Astrocyte (in vitro differentiated cells and primary cell): ENCODE results near the gene ZNF407. TPM values are rescaled to one million over a fixed set of nuclear protein-coding genes. Genes with fewer than 3 reads are reported as not detected.
"Not testable (repeated sequence)": the region's sequence is repeated elsewhere in the genome, so short reads cannot be mapped to it uniquely, and the experiment has no call there.

ENCODE experiments used
- DNase-seq: peaks from one replicate; pipeline ENCODE4 v3.0.0-alpha.2; 2010; ENCODE audit warnings: low read depth
- FAIRE-seq: peaks from 2 replicates; lab custom pipeline; 2011; peaks lifted over from hg19 to GRCh38; lab: Jason Lieb, UNC
- H2AFZ ChIP-seq: 2 replicates; pipeline ENCODE4 v1.6.0; 2012; ENCODE audit warnings: low read depth, low read length, inconsistent platforms
- H3K27ac ChIP-seq: 2 replicates; pipeline ENCODE4 v1.5.1; 2011; ENCODE audit warnings: low read depth, low read length, inconsistent platforms
- H3K27me3 ChIP-seq: 2 replicates; pipeline ENCODE4 v1.6.0; 2011; ENCODE audit warnings: low read length, inconsistent platforms; ENCODE audit not compliant: insufficient read depth
- H3K36me3 ChIP-seq: 2 replicates; pipeline ENCODE4 v1.5.1; 2011; ENCODE audit warnings: low read length, inconsistent platforms; ENCODE audit not compliant: insufficient read depth
- H3K4me1 ChIP-seq: 2 replicates; pipeline ENCODE4 v1.5.1; 2011; ENCODE audit warnings: low read length, inconsistent platforms; ENCODE audit not compliant: insufficient read depth
- H3K4me2 ChIP-seq: 2 replicates; pipeline ENCODE4 v1.6.0; 2012; ENCODE audit warnings: low read length, inconsistent platforms
- H3K4me3 ChIP-seq: 2 replicates; pipeline ENCODE4 v1.5.1; 2011; ENCODE audit warnings: low read depth, mild to moderate bottlenecking, low read length, inconsistent platforms; ENCODE audit not compliant: insufficient read depth
- H3K79me2 ChIP-seq: 2 replicates; pipeline ENCODE4 v1.6.0; 2012; ENCODE audit warnings: mild to moderate bottlenecking, low read length, inconsistent platforms; ENCODE audit not compliant: insufficient read depth
- H3K9ac ChIP-seq: 2 replicates; pipeline ENCODE4 v1.6.0; 2012; ENCODE audit warnings: mild to moderate bottlenecking, low read length, inconsistent platforms
- H3K9me3 ChIP-seq: 2 replicates; pipeline ENCODE4 v1.5.1; 2012; ENCODE audit warnings: low read depth, mild to moderate bottlenecking, low read length, inconsistent platforms; ENCODE audit not compliant: insufficient read depth
- H4K20me1 ChIP-seq: 2 replicates; pipeline ENCODE4 v1.6.0; 2012; ENCODE audit warnings: low read length, inconsistent platforms; ENCODE audit not compliant: insufficient read depth
- H3K27ac Mint-ChIP-seq: one replicate; pipeline ENCODE4 v1.8.0; 2021; ENCODE audit warnings: mild to moderate bottlenecking, mixed read lengths; ENCODE audit not compliant: unreplicated experiment
- H3K27me3 Mint-ChIP-seq: one replicate; pipeline ENCODE4 v1.8.0; 2021; ENCODE audit warnings: low read depth, mixed read lengths; ENCODE audit not compliant: unreplicated experiment
- H3K36me3 Mint-ChIP-seq: one replicate; pipeline ENCODE4 v1.8.0; 2021; ENCODE audit warnings: low read depth, mixed read lengths; ENCODE audit not compliant: unreplicated experiment
- H3K4me1 Mint-ChIP-seq: one replicate; pipeline ENCODE4 v1.8.0; 2021; ENCODE audit warnings: low read depth, mixed read lengths; ENCODE audit not compliant: unreplicated experiment
- H3K4me3 Mint-ChIP-seq: one replicate; pipeline ENCODE4 v1.8.0; 2021; ENCODE audit warnings: mild to moderate bottlenecking, moderate library complexity, mixed read lengths; ENCODE audit not compliant: unreplicated experiment
- H3K9me3 Mint-ChIP-seq: one replicate; pipeline ENCODE4 v1.8.0; 2021; ENCODE audit warnings: mild to moderate bottlenecking, mixed read lengths; ENCODE audit not compliant: unreplicated experiment
- CTCF ChIP-seq: IDR thresholded peaks from 2 replicates; pipeline ENCODE4 v1.5.1; 2011; ENCODE audit warnings: low read depth, mild to moderate bottlenecking, inconsistent platforms, low read length, moderate library complexity; ENCODE audit not compliant: insufficient read depth
- EZH2 ChIP-seq: IDR thresholded peaks from 2 replicates; pipeline ENCODE4 v1.6.1; 2012; ENCODE audit warnings: mild to moderate bottlenecking, low read length, inconsistent platforms; ENCODE audit not compliant: insufficient read depth
- total RNA-seq: library from RNA; stranded (reverse); gene quantifications from 2 replicates; pipeline ENCODE4 v1.2.1, GENCODE V29; 2021

ZNF407 gene
- total RNA-seq, 1 donor from 2014 or later = 13.8 TPM

- Histone ChIP-seq H3K27ac (no peak overlapping the region), H3K27me3 (no peaks in the 10 kb centered on the region), H3K9me3 (peaks cover 8% of the 10 kb centered on the region), H3K36me3 (no peaks in the 10 kb centered on the region), H3K4me2 (no peak overlapping the region), H4K20me1 (no peaks in the 10 kb centered on the region), H3K79me2 (no peaks in the 10 kb centered on the region), H3K9ac (no peak overlapping the region), H3K4me1 (no peaks in the 10 kb centered on the region), H3K4me3 (no peak overlapping the region), H2AFZ (no peak overlapping the region)
- no peak for FAIRE-seq
- Mint-ChIP-seq H3K9me3 (peaks cover 16% of the 10 kb centered on the region), H3K27ac (no peak overlapping the region), H3K4me3 (no peak overlapping the region), H3K27me3 (peaks cover 16% of the 10 kb centered on the region), H3K36me3 (no peaks in the 10 kb centered on the region), H3K4me1 (no peaks in the 10 kb centered on the region)
- TF ChIP-seq CTCF = no peak
- no peak for TF ChIP-seq EZH2
- no peak for DNase-seq
These were observed 486.1 kb downstream of the ZNF407 start for GRCh38 chr18:75083761-75084160.

GRCh38 chr18:75085676-75086075 lies 488.0 kb downstream of the ZNF407 start:
- H3K9ac ChIP-seq, FAIRE-seq, H2AFZ ChIP-seq, H3K4me3 ChIP-seq, H3K36me3 Mint-ChIP-seq, H4K20me1 ChIP-seq, H3K27ac ChIP-seq, H3K4me1 ChIP-seq, H3K27ac Mint-ChIP-seq, H3K4me1 Mint-ChIP-seq, H3K36me3 ChIP-seq, DNase-seq, H3K4me3 Mint-ChIP-seq, H3K9me3 ChIP-seq, H3K79me2 ChIP-seq, H3K27me3 ChIP-seq, H3K4me2 ChIP-seq: not testable (repeated sequence)
- Mint-ChIP-seq H3K27me3 (peaks cover 14% of the 10 kb centered on the region), H3K9me3 (peaks cover 14% of the 10 kb centered on the region)

GRCh38 chr18:75086494-75087034 lies 488.9 kb downstream of the ZNF407 start:
- H3K9ac ChIP-seq = no peak overlapping the region
- H2AFZ ChIP-seq = no peak overlapping the region
- no peaks in the 10 kb centered on the region for H3K4me1 ChIP-seq
- DNase-seq = no peak
- Mint-ChIP-seq H3K27me3 (peaks cover 12% of the 10 kb centered on the region), H3K36me3 (no peaks in the 10 kb centered on the region), H3K9me3 (peaks cover 13% of the 10 kb centered on the region), H3K27ac (no peak overlapping the region), H3K4me3 (no peak overlapping the region), H3K4me1 (no peaks in the 10 kb centered on the region)
- H3K27me3 ChIP-seq = no peaks in the 10 kb centered on the region
- no peaks in the 10 kb centered on the region for H3K79me2 ChIP-seq
- no peak overlapping the region for H3K4me2 ChIP-seq
- H3K27ac ChIP-seq = no peak overlapping the region
- peak; percentile 62 for FAIRE-seq
- peaks cover 8% of the 10 kb centered on the region for H3K9me3 ChIP-seq
- H3K36me3 ChIP-seq = no peaks in the 10 kb centered on the region
- TF ChIP-seq EZH2 (no peak), CTCF (no peak)
- no peaks in the 10 kb centered on the region for H4K20me1 ChIP-seq
- H3K4me3 ChIP-seq = no peak overlapping the region
